Mesothelial cell of epicardium (in vitro differentiated cells): ENCODE results near the gene SLC12A5. TPM values are rescaled to one million over a fixed set of nuclear protein-coding genes. Genes with fewer than 3 reads are reported as not detected.
"Not testable (repeated sequence)": the region's sequence is repeated elsewhere in the genome, so short reads cannot be mapped to it uniquely, and the experiment has no call there.

Experiments
- DNase-seq, 2 experiments: peaks; one replicate each; pipeline ENCODE4 v3.0.0; 2021; ENCODE audit warnings: low spot score in 2 of 2; ENCODE audit not compliant: unreplicated experiment in 2 of 2
- H3K27ac Mint-ChIP-seq: 2 replicates; pipeline ENCODE4 v1.8.0; 2021; ENCODE audit warnings: mixed read lengths
- H3K27me3 Mint-ChIP-seq: 2 replicates; pipeline ENCODE4 v1.8.0; 2021; ENCODE audit warnings: low read depth, mixed read lengths
- H3K36me3 Mint-ChIP-seq: 2 replicates; pipeline ENCODE4 v1.8.0; 2021; ENCODE audit warnings: mixed read lengths
- H3K4me1 Mint-ChIP-seq: 2 replicates; pipeline ENCODE4 v1.8.0; 2021; ENCODE audit warnings: mixed read lengths
- H3K4me3 Mint-ChIP-seq: 2 replicates; pipeline ENCODE4 v1.8.0; 2021; ENCODE audit warnings: mild to moderate bottlenecking, moderate library complexity, mixed read lengths
- H3K9me3 Mint-ChIP-seq: 2 replicates; pipeline ENCODE4 v1.8.0; 2021; ENCODE audit warnings: mixed read lengths
- total RNA-seq: library from RNA; stranded (reverse); gene quantifications from 3 replicates; pipeline ENCODE4 v1.2.1, GENCODE V29; 2021
- TF ChIP-seq, protein P1 (sequence below): fragments of 200-600 bp; sonication (generic); IDR thresholded peaks from one replicate; pipeline ENCODE4 v1.5.0; 2021; ENCODE audit warnings: antibody characterized with exemption; ENCODE audit not compliant: unreplicated experiment

Gene SLC12A5
- 6.9 to 9.1 TPM (median 7.7 TPM) in 3 replicates for total RNA-seq

DNA sequence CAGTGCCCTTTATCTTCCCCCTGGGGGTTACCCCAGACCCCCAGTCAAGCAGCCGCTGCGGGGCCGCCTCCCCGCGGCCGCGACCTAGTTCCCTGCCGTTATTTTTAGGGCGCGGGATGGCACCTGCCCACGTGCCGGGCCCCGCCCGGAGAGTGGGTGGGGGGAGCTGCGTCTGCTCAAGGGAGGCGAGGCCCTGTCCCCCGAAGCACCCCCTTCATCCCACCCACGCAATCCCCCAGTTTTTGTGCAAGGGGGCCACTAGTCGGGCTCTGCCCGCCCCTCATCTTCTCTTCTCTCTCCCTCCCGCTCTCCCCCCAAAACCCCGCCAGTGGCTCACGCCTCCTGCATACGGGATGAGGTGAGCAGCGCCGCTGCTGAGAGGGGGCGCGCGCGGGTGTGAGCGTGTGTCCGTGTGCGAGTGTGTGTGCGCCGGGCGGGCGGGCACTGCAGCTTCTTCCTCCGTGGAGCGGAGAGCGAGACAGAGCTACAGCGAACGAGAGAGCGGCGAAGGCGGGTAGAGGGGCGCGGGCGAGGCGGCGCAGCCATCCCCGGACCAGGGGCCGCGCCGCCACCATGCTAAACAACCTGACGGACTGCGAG lies at the start of gene SLC12A5:
SLC12A5 (plus strand) TSS at position 444 of the 600 bp plus-strand sequence; CDS start at position 574, 130 bp downstream.
- Mint-ChIP-seq H3K4me1 (peaks cover 2% of the 10 kb centered on the region), H3K4me3 (no peak within 1 kb of the TSS), H3K27ac (no peak within 1 kb of the TSS), H3K36me3 (no peaks in the 10 kb centered on the region), H3K9me3 (no peaks in the 10 kb centered on the region), H3K27me3 (peaks cover 95% of the 10 kb centered on the region)
- no peak for DNase-seq
- TF ChIP-seq, protein P1, sequence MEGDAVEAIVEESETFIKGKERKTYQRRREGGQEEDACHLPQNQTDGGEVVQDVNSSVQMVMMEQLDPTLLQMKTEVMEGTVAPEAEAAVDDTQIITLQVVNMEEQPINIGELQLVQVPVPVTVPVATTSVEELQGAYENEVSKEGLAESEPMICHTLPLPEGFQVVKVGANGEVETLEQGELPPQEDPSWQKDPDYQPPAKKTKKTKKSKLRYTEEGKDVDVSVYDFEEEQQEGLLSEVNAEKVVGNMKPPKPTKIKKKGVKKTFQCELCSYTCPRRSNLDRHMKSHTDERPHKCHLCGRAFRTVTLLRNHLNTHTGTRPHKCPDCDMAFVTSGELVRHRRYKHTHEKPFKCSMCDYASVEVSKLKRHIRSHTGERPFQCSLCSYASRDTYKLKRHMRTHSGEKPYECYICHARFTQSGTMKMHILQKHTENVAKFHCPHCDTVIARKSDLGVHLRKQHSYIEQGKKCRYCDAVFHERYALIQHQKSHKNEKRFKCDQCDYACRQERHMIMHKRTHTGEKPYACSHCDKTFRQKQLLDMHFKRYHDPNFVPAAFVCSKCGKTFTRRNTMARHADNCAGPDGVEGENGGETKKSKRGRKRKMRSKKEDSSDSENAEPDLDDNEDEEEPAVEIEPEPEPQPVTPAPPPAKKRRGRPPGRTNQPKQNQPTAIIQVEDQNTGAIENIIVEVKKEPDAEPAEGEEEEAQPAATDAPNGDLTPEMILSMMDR: no peak

DNA sequence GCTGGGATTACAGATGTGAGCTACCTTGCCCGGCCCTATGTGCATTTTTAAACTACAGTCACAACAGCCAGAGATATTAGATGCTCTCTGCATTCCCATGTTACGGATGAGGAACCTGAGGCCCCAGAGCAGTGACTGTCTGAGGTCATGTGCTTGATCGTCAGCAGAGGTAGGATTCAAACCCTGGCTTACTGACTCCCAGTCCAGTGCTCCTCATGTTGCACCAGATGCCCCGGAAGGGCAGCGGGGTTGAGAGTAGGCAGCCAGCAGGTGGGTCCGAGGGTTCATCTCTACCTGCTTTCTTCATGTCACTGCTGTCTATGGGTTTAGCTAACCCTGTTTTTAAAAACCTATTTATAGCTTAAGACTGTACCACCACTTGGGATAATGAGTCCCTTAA lies 47.8 kb upstream of the SLC12A5 start:
- DNase-seq: no peak
- Mint-ChIP-seq H3K27ac (no peak overlapping the region), H3K4me3 (no peak overlapping the region), H3K9me3 (no peaks in the 10 kb centered on the region), H3K27me3 (peaks cover 11% of the 10 kb centered on the region), H3K4me1 (no peaks in the 10 kb centered on the region), H3K36me3 (no peaks in the 10 kb centered on the region)
- TF ChIP-seq, protein P1: no peak

DNA sequence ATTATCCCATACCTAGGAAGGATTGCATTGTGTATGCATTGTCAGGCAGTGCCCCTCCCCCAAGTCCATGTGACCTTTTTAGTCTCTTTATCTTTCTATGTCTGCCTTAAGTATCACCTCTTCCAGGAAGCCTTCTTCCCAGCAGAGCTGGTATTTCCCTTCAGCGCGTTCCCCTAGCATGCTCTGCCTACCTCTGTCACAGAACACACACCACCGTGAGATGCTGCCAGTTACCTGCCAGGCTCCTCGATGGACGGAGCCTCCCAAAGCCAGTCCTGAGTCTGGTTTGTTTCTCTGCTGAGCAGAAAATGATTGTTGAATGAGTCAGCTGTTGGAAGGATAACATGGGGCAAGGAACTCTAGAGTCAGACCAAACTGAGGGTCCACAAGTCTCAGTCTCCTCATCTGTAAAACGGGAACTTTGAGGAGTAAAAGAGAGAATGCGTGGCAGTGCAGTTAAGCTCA lies 45.7 kb upstream of the SLC12A5 start:
- H3K27me3 Mint-ChIP-seq: peaks cover 12% of the 10 kb centered on the region
- TF ChIP-seq, protein P1: no peak
- H3K4me1 Mint-ChIP-seq: no peaks in the 10 kb centered on the region
- no peak overlapping the region for H3K27ac Mint-ChIP-seq
- H3K36me3 Mint-ChIP-seq: no peaks in the 10 kb centered on the region
- H3K4me3 Mint-ChIP-seq: no peak overlapping the region
- no peaks in the 10 kb centered on the region for H3K9me3 Mint-ChIP-seq
- no peak for DNase-seq

DNA sequence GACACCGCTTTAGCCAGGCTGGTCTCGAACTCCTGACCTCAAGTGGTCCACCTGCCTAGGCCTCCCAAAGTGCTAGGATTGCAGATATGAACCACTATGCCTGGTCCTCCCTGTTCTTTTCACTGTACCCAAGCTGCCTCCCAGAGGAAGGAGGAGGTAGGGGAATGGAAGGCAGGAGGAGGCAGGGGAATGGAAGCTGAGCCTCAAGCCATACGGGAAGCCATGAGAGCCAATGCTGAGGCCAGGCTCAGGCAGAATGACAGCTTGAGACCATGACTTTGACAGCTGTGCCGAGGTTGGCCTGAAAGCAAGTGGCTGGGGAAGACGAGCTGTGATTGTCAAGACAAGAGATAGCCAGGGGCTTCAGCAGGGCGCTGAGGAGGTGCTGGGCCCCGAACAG lies 43.4 kb upstream of the SLC12A5 start:
- Mint-ChIP-seq H3K36me3 (no peaks in the 10 kb centered on the region), H3K27me3 (peaks cover 5% of the 10 kb centered on the region), H3K4me3 (no peak overlapping the region), H3K9me3 (no peaks in the 10 kb centered on the region), H3K4me1 (no peaks in the 10 kb centered on the region), H3K27ac (no peak overlapping the region)
- TF ChIP-seq, protein P1: no peak
- no peak for DNase-seq

DNA sequence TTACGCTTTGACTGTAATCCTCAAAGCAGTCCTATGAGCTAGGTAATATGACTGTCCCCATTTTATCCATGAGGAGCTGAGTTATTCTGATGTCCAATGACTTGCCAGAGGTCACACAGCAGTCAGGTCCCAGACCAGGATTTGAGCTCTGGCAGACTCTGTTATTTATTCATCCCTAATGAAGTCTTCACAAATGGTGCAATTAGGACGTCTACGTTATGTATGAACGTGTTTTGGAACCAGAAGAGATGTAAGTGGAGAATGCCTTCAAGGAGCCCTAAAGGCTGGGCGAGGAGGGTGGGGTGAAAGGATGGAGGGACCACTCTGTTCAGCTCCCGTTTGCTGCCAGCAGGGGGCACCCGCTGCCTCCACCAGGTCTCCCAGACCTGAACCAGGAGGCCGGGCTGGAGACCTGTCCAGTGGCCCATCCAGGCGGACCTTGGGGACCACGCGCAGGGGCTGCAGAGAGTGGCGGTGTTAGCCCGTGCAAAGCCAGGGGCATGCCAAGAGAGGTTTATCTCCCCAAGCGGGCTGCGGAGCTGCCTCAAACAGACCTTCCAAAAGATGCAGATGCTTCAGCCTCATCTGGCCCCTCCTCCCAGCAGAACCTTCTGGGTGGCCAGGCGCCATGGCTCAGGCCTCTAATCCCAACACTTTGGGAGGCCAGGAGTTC lies 41.8 kb upstream of the SLC12A5 start:
- no peak overlapping the region for H3K27ac Mint-ChIP-seq
- H3K4me1 Mint-ChIP-seq: no peaks in the 10 kb centered on the region
- no peaks in the 10 kb centered on the region for H3K36me3 Mint-ChIP-seq
- peak; percentile 49 to 80 for DNase-seq
- no peak overlapping the region for H3K4me3 Mint-ChIP-seq
- peaks cover 5% of the 10 kb centered on the region for H3K27me3 Mint-ChIP-seq
- H3K9me3 Mint-ChIP-seq: no peaks in the 10 kb centered on the region
- TF ChIP-seq, protein P1: peak; percentile 80

DNA sequence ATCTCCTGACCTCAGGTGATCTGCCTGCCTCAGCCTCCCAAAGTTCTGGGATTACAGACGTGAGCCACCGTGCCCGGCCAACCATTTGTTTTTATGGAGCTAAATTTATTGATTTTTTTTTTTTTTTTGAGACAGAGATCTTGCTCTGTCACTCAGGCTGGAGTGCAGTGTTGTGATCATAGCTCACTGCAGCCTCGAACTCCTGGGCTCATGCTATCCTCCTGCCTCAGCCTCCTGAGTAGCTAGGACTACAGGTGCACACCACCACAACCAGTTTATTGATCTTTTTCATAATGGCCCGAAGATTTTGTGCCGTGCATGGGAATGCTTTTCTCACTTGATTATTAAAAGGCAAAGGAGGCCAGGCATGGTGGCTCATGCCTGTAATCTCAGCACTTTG lies 40.2 kb upstream of the SLC12A5 start:
- not testable (repeated sequence) for H3K27ac Mint-ChIP-seq, DNase-seq, H3K27me3 Mint-ChIP-seq, H3K9me3 Mint-ChIP-seq, H3K4me1 Mint-ChIP-seq, H3K36me3 Mint-ChIP-seq, H3K4me3 Mint-ChIP-seq
